Endometrial microvascular endothelial cells (primary cell): Measurements from ENCODE around the gene ATP13A4. TPM values are rescaled to one million over a fixed set of nuclear protein-coding genes. Genes with fewer than 3 reads are reported as not detected.
"Not testable (repeated sequence)": the region's sequence is repeated elsewhere in the genome, so short reads cannot be mapped to it uniquely, and the experiment has no call there.

Experiments
- in situ Hi-C: cut with HindIII; loops from 2 replicates; pipeline ENCODE4 v1.10.0; 2017; ENCODE audit warnings: low sequenced_read_pairs, low pct_unique_long_range_greater_than_20kb; ENCODE audit errors: inconsistent ontology term
- total RNA-seq: library from RNA; depleted of rRNA; stranded (reverse); fragments of >200 nt; gene quantifications from one replicate; pipeline ENCODE4 v1.2.3, GENCODE V29; 2015; ENCODE audit errors: inconsistent ontology term

The ATP13A4 gene
- total RNA-seq, 1 donor from 2014 or later: not detected

- in situ Hi-C loops: loop anchor here (25.0 kb wide), 1 partner anchor 757 kb away; no protein-coding TSS in a partner anchor
These were observed 14.4 kb upstream of the ATP13A4 start for GRCh38 chr3:193569119-193569518.

GRCh38 chr3:193564012-193564411 is 9.3 kb upstream of the ATP13A4 start:
- in situ Hi-C loops: loop anchor here (25.0 kb wide), 1 partner anchor 752 kb away; no protein-coding TSS in a partner anchor

GRCh38 chr3:193563426-193563825 is 8.7 kb upstream of the ATP13A4 start:
- in situ Hi-C loops: loop anchor here (25.0 kb wide), 1 partner anchor 751 kb away; no protein-coding TSS in a partner anchor

GRCh38 chr3:193560870-193561269 is 6.2 kb upstream of the ATP13A4 start:
- in situ Hi-C loops: loop anchor here (25.0 kb wide), 1 partner anchor 749 kb away; no protein-coding TSS in a partner anchor

- in situ Hi-C loops: loop anchor here (25.0 kb wide), 1 partner anchor 748 kb away; no protein-coding TSS in a partner anchor
These were observed 5.4 kb upstream of the ATP13A4 start for GRCh38 chr3:193560091-193560490.

GRCh38 chr3:193559100-193559499 is 4.4 kb upstream of the ATP13A4 start:
- in situ Hi-C loops: loop anchor here (25.0 kb wide), 1 partner anchor 747 kb away; no protein-coding TSS in a partner anchor

GRCh38 chr3:193556841-193557240 is 2.1 kb upstream of the ATP13A4 start:
- in situ Hi-C loops: loop anchor here (25.0 kb wide), 1 partner anchor 745 kb away; no protein-coding TSS in a partner anchor

GRCh38 chr3:193553586-193553985 is 1.1 kb downstream of the ATP13A4 start:
- in situ Hi-C loops: loop anchor here (25.0 kb wide), 1 partner anchor 741 kb away; no protein-coding TSS in a partner anchor

- in situ Hi-C loops: loop anchor here (25.0 kb wide), 1 partner anchor 741 kb away; no protein-coding TSS in a partner anchor
These were observed 1.8 kb downstream of the ATP13A4 start for GRCh38 chr3:193552923-193553322.

- in situ Hi-C loops: no loop called here
These were observed 6.3 kb downstream of the ATP13A4 start for GRCh38 chr3:193548406-193548805.

- in situ Hi-C loops: no loop called here
These were observed 8.6 kb downstream of the ATP13A4 start for GRCh38 chr3:193546129-193546528.

GRCh38 chr3:193545304-193545703 is 9.4 kb downstream of the ATP13A4 start:
- in situ Hi-C loops: no loop called here

GRCh38 chr3:193544289-193544688 is 10.4 kb downstream of the ATP13A4 start:
- in situ Hi-C loops: no loop called here

- in situ Hi-C loops: no loop called here
These were observed 24.2 kb downstream of the ATP13A4 start for GRCh38 chr3:193530231-193531165.

- in situ Hi-C loops: not testable (repeated sequence)
These were observed 28.6 kb downstream of the ATP13A4 start for GRCh38 chr3:193526085-193526484.

- in situ Hi-C loops: no loop called here
These were observed 32.2 kb downstream of the ATP13A4 start for GRCh38 chr3:193522473-193522872.

- in situ Hi-C loops: no loop called here
These were observed 34.0 kb downstream of the ATP13A4 start for GRCh38 chr3:193520738-193521137.

GRCh38 chr3:193515966-193516365 is 38.7 kb downstream of the ATP13A4 start:
- in situ Hi-C loops: no loop called here

- in situ Hi-C loops: no loop called here
These were observed 44.5 kb downstream of the ATP13A4 start for GRCh38 chr3:193510154-193510553.
